OCI-LY7 (cell line): ENCODE data around the gene ZBTB20. TPM values are rescaled to one million over a fixed set of nuclear protein-coding genes. Genes with fewer than 3 reads are reported as not detected.

Experiments used
- BruUV-seq: library from RNA; stranded (reverse); fragments of 400-500 nt; replicated peaks from 2 replicates; lab custom pipeline; 2021; lab: Mats Ljungman, UMichigan
- CTCF ChIA-PET: fragments of 300-600 bp; sonication (Branson Sonifier 250); formaldehyde crosslinking; loops from one replicate; lab custom pipeline; 2022; ENCODE audit warnings: antibody characterized with exemption; ENCODE audit not compliant: unreplicated experiment; lab: Charles Lee
- POLR2A ChIA-PET: fragments of 300-600 bp; sonication (Branson Sonifier 250); formaldehyde crosslinking; loops from one replicate; lab custom pipeline; 2022; ENCODE audit warnings: antibody characterized with exemption; lab: Charles Lee
- DNase-seq: peaks from one replicate; pipeline ENCODE4 v3.0.0-alpha.2; 2015; ENCODE audit warnings: low spot score
- H2AFZ ChIP-seq: fragments of 200-600 bp; sonication (generic), shearing (Covaris generic); 2 replicates; pipeline ENCODE4 v1.6.1; 2014; ENCODE audit warnings: mild to moderate bottlenecking, antibody characterized with exemption, low read length, moderate library complexity
- H3K27ac ChIP-seq: fragments of 200-600 bp; sonication (generic); 2 replicates; pipeline ENCODE4 v1.5.1; 2014; ENCODE audit warnings: mixed run types, low read depth, mild to moderate bottlenecking, moderate library complexity, low read length, inconsistent platforms; ENCODE audit not compliant: poor library complexity, severe bottlenecking
- H3K36me3 ChIP-seq: fragments of 200-600 bp; sonication (generic); 2 replicates; pipeline ENCODE4 v1.6.1; 2014; ENCODE audit warnings: mild to moderate bottlenecking, antibody characterized with exemption, low read length, moderate library complexity, mixed read lengths; ENCODE audit not compliant: insufficient read depth
- H3K4me1 ChIP-seq: fragments of 200-600 bp; sonication (generic); 2 replicates; pipeline ENCODE4 v1.5.1; 2014; ENCODE audit warnings: mild to moderate bottlenecking, low read length; ENCODE audit not compliant: insufficient read depth, poor library complexity, severe bottlenecking
- H3K4me2 ChIP-seq: fragments of 200-600 bp; sonication (generic); 2 replicates; pipeline ENCODE4 v1.6.1; 2014; ENCODE audit warnings: mild to moderate bottlenecking, low read length
- H3K4me3 ChIP-seq: fragments of 200-600 bp; sonication (generic); 2 replicates; pipeline ENCODE4 v1.5.1; 2014; ENCODE audit warnings: mild to moderate bottlenecking, low read depth, low read length; ENCODE audit not compliant: poor library complexity, severe bottlenecking
- H3K79me2 ChIP-seq: fragments of 200-600 bp; sonication (generic); 2 replicates; pipeline ENCODE4 v1.6.1; 2016; ENCODE audit warnings: low read depth, mild to moderate bottlenecking, low read length, moderate library complexity, mixed read lengths; ENCODE audit not compliant: insufficient read depth
- H3K9me2 ChIP-seq: fragments of 200-600 bp; sonication (generic); 2 replicates; pipeline ENCODE4 v1.6.1; 2016; ENCODE audit warnings: mild to moderate bottlenecking, low read length, mixed read lengths; ENCODE audit not compliant: insufficient read depth
- H3K9me3 ChIP-seq: fragments of 200-600 bp; sonication (generic); 2 replicates; pipeline ENCODE4 v1.6.1; 2014; ENCODE audit warnings: mild to moderate bottlenecking, mixed run types, low read length, mixed read lengths
- H4K20me1 ChIP-seq: fragments of 200-600 bp; sonication (generic); 2 replicates; pipeline ENCODE4 v1.6.1; 2014; ENCODE audit warnings: mild to moderate bottlenecking, antibody characterized with exemption, low read length, moderate library complexity, mixed read lengths; ENCODE audit not compliant: insufficient read depth
- CTCF ChIP-seq: fragments of 200-600 bp; sonication (generic); conservative IDR thresholded peaks from 2 replicates; pipeline ENCODE4 v1.5.1; 2014; ENCODE audit warnings: mild to moderate bottlenecking, antibody characterized with exemption, low read length, moderate library complexity, mixed read lengths
- EZH2phosphoT487 ChIP-seq: fragments of 200-600 bp; sonication (generic); IDR thresholded peaks from 2 replicates; pipeline ENCODE4 v1.6.1; 2018; ENCODE audit warnings: low read depth, borderline replicate concordance, mild to moderate bottlenecking, mixed run types, antibody characterized with exemption, low read length, moderate library complexity, mixed read lengths
- intact Hi-C: fragments of 100-400 bp; cut with micrococcal nuclease; formaldehyde crosslinking; loops from one replicate; pipeline ENCODE4 v1.10.0; 2022; ENCODE audit not compliant: unreplicated experiment
- total RNA-seq, 2 experiments: library from RNA; depleted of rRNA in 1 of 2; stranded (reverse); fragments of >200 nt in 1 of 2; shearing (Covaris generic) in 1 of 2; gene quantifications; 2 replicates each; pipeline ENCODE4 v1.2.3, GENCODE V29; 2014 to 2022

ZBTB20 gene
- total RNA-seq, 2 experiments from 2014 or later, result 5.5 to 11.8 TPM

GRCh38 chr3:114411811-114412803 is 735.0 kb downstream of the ZBTB20 start:
- intact Hi-C loops, result no loop called here
- no peaks in the 10 kb centered on the region for H3K4me1 ChIP-seq
- no peaks in the 10 kb centered on the region for H3K36me3 ChIP-seq
- H3K4me2 ChIP-seq, result no peak overlapping the region
- H4K20me1 ChIP-seq, result no peaks in the 10 kb centered on the region
- H3K79me2 ChIP-seq, result no peaks in the 10 kb centered on the region
- no peaks in the 10 kb centered on the region for H3K9me2 ChIP-seq
- no peak for DNase-seq
- H2AFZ ChIP-seq, result no peak overlapping the region
- no TSS peak for BruUV-seq
- no peaks in the 10 kb centered on the region for H3K9me3 ChIP-seq
- no peak overlapping the region for H3K4me3 ChIP-seq
- no peak overlapping the region for H3K27ac ChIP-seq
- ChIA-PET POLR2A (interaction anchor here (0.6 to 1.4 kb wide), 2 partner anchors 8 to 11 kb away, joined by 3 to 5 read pairs; no protein-coding TSS in a partner anchor), CTCF (no interaction called here)
- TF ChIP-seq CTCF (0 out of 2 replicates have a peak, but pooled peaks have one; percentile 23), EZH2phosphoT487 (no peak)

- Histone ChIP-seq H3K4me1 (no peaks in the 10 kb centered on the region), H2AFZ (no peak overlapping the region), H4K20me1 (no peaks in the 10 kb centered on the region), H3K27ac (no peak overlapping the region), H3K9me3 (no peaks in the 10 kb centered on the region), H3K4me3 (no peak overlapping the region), H3K79me2 (no peaks in the 10 kb centered on the region), H3K4me2 (no peak overlapping the region), H3K9me2 (no peaks in the 10 kb centered on the region), H3K36me3 (no peaks in the 10 kb centered on the region)
- BruUV-seq, result no TSS peak
- TF ChIP-seq EZH2phosphoT487 (no peak), CTCF (no peak)
- intact Hi-C loops, result no loop called here
- DNase-seq, result no peak
- ChIA-PET CTCF (no interaction called here), POLR2A (interaction anchor here (0.6 kb wide), 1 partner anchor 12 kb away, joined by 3 read pairs; no protein-coding TSS in a partner anchor)
These were observed 735.9 kb downstream of the ZBTB20 start for GRCh38 chr3:114411190-114411668.
